ENCODE measurements around the gene PLK5.
"Not testable (repeated sequence)": the region's sequence is repeated elsewhere in the genome, so short reads cannot be mapped to it uniquely, and the experiment has no call there.

The PLK5 gene

DNA sequence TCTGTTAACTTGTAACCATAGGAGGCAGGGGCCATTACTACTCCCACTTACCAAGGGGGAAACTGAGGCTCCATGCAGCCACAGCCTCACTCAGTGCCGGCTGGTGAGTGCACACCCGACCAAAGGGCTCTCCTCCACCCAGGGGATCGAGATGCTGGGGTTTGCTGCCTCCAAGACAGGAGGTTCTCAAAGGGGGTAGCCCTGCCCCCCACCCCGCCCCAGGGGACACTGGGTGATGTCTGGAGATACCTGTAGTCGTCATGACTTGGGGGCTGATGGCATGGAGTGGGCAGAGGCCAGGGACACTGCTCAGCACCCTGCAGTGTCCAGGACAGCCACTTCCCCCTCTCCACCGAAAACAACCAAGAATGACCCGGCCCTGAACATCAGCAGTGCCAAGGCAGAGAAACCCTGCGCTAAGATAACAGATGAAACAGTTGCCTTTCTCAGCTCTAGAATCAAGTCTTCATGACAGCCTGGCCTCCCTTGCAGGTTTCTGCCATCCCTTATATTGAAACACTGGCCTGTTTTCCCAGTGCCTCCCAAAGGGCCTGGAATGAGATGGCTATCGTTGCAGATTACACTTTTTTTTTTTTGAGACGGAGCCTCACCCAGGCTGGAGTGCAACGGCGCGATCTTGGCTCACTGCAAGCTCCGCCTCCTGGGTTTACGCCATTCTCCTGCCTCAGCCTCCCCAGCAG is 29.6 kb upstream of the PLK5 start:
- Histone ChIP-seq H3K27me3 (ENCODE audit: control insufficient read depth, insufficient read depth, low read length) (peaks cover 43% of the 10 kb centered on the region), H3K36me3 (ENCODE audit: control insufficient read depth, insufficient read depth, low read length) (no peaks in the 10 kb centered on the region), H3K27ac (ENCODE audit: low read depth, low read length) (no peak overlapping the region), H3K4me1 (ENCODE audit: control insufficient read depth, insufficient read depth, low read length) (peaks cover 4% of the 10 kb centered on the region; the same call in 1 of the 2 replicates), H3K9me3 (ENCODE audit: control insufficient read depth, insufficient read depth, low read depth, low read length) (no peaks in the 10 kb centered on the region), H3K4me3 (ENCODE audit: low read depth, low read length) (no peak overlapping the region), H3K9ac (ENCODE audit: low read length) (no peak overlapping the region)

DNA sequence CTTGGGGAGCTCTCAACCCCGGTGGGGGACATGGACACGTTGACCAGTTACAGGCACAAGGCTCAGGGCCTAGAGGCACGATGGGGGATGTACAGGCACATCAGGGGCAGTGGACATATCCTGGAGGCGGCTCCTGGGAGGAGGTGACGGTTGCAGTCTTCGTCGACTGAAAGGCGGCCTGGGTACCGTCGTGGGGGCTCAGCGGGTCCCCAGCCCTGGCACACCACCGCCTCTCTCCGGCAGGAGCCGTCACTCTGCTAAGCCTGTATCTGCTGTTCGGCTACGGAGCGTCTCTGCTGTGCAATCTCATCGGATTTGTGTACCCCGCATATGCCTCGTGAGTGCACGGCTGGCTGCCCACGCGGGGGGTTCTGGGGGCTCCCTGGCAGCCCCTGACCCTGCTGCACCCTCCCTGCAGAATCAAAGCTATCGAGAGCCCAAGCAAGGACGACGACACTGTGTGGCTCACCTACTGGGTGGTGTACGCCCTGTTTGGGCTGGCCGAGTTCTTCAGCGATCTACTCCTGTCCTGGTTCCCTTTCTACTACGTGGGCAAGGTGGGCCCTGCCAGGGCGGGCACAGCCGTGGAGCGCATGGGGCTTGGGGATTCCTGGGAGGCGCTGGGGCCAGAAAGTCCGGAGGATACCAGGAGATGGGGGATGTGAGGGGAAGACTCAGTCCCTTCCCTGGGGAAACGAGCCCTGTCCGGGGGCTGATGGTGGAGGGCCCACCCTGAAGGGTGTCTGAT is 28.7 kb upstream of the PLK5 start:
- no peak overlapping the region for H3K4me3 ChIP-seq (ENCODE audit: low read depth, low read length)
- H3K27me3 ChIP-seq (ENCODE audit: control insufficient read depth, insufficient read depth, low read length) = peaks cover 43% of the 10 kb centered on the region
- H3K9me3 ChIP-seq (ENCODE audit: control insufficient read depth, insufficient read depth, low read depth, low read length) = peaks cover 4% of the 10 kb centered on the region
- H3K27ac ChIP-seq (ENCODE audit: low read depth, low read length) = no peak overlapping the region
- no peak overlapping the region for H3K9ac ChIP-seq (ENCODE audit: low read length)
- H3K4me1 ChIP-seq (ENCODE audit: control insufficient read depth, insufficient read depth, low read length) = no peaks in the 10 kb centered on the region
- no peaks in the 10 kb centered on the region for H3K36me3 ChIP-seq (ENCODE audit: control insufficient read depth, insufficient read depth, low read length)

DNA sequence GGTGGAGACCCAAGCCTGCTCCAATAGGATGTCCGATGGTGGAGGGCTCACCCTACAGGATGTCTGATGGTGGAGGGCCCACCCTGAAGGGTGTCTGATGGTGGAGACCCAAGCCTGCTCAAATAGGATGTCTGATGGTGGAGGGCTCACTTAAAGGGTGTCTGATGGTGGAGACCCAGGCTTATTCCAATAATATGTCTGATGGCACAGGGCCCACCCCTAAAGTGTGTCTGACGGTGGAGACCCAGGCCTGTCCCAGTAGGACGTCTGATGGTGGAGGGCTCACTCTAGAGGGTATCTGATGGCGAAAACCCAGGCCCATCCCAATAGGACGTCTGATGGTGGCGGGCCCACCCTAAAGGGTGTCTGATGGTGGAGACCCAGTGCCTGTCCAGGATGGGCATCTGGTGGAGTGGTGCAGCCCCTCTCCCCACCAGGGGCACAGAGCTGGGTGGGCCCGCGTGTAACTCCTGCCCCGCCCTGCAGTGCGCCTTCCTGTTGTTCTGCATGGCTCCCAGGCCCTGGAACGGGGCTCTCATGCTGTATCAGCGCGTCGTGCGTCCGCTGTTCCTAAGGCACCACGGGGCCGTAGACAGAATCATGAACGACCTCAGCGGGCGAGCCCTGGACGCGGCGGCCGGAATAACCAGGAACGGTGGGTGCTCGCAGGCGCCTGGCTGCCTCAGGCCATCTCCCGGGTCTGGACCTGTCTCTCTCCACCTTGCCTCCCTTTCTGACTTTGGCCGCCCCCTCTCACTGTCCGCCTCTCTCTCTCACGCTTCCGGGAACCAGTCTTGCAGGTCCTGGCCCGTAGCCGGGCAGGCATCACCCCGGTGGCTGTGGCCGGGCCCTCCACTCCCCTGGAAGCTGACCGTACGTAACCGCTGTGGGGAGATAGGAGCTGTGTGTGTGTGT is 27.8 kb upstream of the PLK5 start:
- Histone ChIP-seq H3K9ac (ENCODE audit: low read length) (no peak overlapping the region), H3K27me3 (ENCODE audit: control insufficient read depth, insufficient read depth, low read length) (peaks cover 42% of the 10 kb centered on the region), H3K9me3 (ENCODE audit: control insufficient read depth, insufficient read depth, low read depth, low read length) (peaks cover 4% of the 10 kb centered on the region), H3K36me3 (ENCODE audit: control insufficient read depth, insufficient read depth, low read length) (no peaks in the 10 kb centered on the region), H3K4me1 (ENCODE audit: control insufficient read depth, insufficient read depth, low read length) (no peaks in the 10 kb centered on the region), H3K27ac (ENCODE audit: low read depth, low read length) (no peak overlapping the region), H3K4me3 (ENCODE audit: low read depth, low read length) (no peak overlapping the region)

DNA sequence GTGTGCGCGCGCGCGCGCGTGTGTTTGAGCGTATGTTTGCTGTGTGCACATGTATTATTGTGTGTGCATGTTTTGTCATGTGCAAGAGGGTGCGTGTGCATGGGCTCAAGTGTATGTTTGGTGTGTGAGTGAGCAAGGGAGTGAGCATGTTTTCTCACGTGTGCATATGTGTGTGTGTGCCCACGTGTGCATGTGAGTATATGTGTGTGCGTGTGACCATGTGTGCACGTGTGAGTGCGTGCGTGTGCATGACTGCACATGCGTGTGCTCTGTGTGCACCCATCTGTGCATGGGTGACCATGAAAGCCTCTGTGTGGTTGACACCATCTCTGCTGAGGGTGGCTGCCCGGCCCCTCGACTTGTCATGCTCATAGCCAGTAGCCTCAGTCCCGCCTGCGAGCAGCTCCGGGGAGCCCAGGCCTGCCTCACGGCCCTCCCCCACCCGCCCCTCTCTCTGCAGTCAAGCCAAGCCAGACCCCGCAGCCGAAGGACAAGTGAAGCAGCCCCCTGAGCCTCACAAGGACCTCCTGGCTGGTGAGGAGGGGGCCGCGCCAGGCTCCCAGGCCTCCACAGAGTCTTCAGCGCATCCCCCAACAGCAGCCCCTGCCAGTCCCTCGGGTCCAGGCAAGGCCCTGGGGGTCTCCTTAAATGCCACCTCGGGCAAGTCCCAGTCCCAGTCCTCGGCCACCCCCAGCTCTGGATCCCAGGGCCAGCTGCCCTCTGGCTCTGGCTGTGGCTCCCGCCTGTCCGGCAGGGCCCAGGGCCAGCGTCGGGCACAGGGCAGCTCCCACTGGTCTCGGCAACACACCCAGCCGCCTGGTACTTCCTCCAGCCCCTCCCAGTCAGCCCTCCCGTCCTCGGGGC is 26.9 kb upstream of the PLK5 start:
- Histone ChIP-seq H3K9ac (ENCODE audit: low read length) (no peak overlapping the region), H3K27ac (ENCODE audit: low read depth, low read length) (no peak overlapping the region), H3K4me3 (ENCODE audit: low read depth, low read length) (no peak overlapping the region), H3K9me3 (ENCODE audit: control insufficient read depth, insufficient read depth, low read depth, low read length) (peaks cover 4% of the 10 kb centered on the region), H3K36me3 (ENCODE audit: control insufficient read depth, insufficient read depth, low read length) (no peaks in the 10 kb centered on the region), H3K4me1 (ENCODE audit: control insufficient read depth, insufficient read depth, low read length) (no peaks in the 10 kb centered on the region), H3K27me3 (ENCODE audit: control insufficient read depth, insufficient read depth, low read length) (peaks cover 33% of the 10 kb centered on the region)

DNA sequence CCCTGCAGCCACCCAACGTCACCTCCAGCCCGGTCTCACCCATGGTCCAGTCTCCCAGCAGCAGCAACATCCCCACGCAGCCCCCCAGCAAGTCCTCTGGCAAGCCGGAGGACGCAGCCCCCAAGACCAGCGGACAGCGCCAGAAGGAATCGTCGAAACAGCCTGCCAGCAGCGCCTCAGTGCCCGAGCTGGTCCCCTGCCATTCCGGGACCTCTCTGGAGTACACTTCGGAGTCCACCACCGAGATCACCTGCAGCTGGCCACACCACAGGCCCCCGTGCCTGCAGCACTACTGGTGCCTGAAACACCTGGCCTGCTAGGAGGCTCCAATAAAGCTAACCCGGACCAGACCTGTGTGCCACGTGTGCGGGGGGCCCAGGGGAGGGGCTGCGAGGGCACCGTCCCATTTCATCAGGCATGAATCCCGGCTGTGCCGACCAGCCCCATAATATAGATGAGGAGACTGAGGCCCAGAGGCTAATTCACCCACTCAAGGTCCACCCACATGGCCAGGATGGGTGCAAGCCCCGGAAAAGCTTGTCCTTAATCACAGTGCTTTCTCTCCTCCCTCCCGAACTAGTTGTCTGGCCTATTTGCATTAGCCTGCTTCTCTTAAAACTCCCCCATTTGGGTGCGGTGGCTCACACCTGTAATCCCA is 26.2 kb upstream of the PLK5 start:
- H3K27me3 ChIP-seq (ENCODE audit: control insufficient read depth, insufficient read depth, low read length) = peaks cover 32% of the 10 kb centered on the region
- no peak overlapping the region for H3K27ac ChIP-seq (ENCODE audit: low read depth, low read length)
- peaks cover 4% of the 10 kb centered on the region for H3K9me3 ChIP-seq (ENCODE audit: control insufficient read depth, insufficient read depth, low read depth, low read length)
- H3K9ac ChIP-seq (ENCODE audit: low read length) = no peak overlapping the region
- no peak overlapping the region for H3K4me3 ChIP-seq (ENCODE audit: low read depth, low read length)
- H3K4me1 ChIP-seq (ENCODE audit: control insufficient read depth, insufficient read depth, low read length) = no peaks in the 10 kb centered on the region
- H3K36me3 ChIP-seq (ENCODE audit: control insufficient read depth, insufficient read depth, low read length) = no peaks in the 10 kb centered on the region

DNA sequence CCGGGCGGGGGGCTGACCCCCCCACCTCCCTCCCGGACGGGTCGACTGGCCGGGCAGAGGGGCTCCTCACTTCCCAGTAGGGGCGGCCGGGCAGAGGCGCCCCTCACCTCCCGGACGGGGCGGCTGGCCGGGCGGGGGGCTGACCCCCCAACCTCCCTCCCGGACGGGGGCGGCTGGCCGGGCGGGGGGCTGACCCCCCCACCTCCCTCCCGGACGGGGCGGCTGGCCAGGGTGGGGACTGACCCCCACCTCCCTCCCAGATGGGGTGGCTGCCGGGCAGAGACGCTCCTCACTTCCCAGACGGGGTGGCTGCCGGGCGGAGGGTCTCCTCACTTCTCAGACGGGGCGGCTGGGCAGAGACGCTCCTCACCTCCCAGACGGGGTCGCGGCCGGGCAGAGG is 24.6 kb upstream of the PLK5 start:
- not testable (repeated sequence) for H3K9ac ChIP-seq (ENCODE audit: low read length); H3K27ac ChIP-seq (ENCODE audit: low read depth, low read length); H3K36me3 ChIP-seq (ENCODE audit: control insufficient read depth, insufficient read depth, low read length); H3K4me1 ChIP-seq (ENCODE audit: control insufficient read depth, insufficient read depth, low read length); H3K9me3 ChIP-seq (ENCODE audit: control insufficient read depth, insufficient read depth, low read depth, low read length); H3K4me3 ChIP-seq (ENCODE audit: low read depth, low read length)
- peaks cover 32% of the 10 kb centered on the region for H3K27me3 ChIP-seq (ENCODE audit: control insufficient read depth, insufficient read depth, low read length)

DNA sequence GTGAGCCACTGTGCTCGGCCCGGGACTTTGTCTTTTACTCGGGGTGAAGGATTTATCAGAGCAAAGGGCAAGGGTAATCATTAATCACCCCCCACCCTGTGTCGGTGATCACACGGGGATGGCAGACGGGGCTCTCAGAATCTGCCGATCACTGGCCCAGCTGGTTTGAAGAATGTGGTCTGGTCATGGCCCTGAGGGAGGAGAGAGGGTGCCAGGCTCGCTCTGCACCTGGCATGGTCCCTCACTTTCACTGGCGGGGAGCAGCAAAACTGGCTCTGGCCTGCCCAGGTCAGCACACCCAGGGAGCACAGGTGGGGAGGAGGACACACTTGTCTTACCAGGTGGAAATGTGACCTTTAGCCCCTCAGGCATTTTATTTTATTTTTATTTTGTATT is 22.7 kb upstream of the PLK5 start:
- Histone ChIP-seq H3K27me3 (ENCODE audit: control insufficient read depth, insufficient read depth, low read length) (peaks cover 40% of the 10 kb centered on the region), H3K36me3 (ENCODE audit: control insufficient read depth, insufficient read depth, low read length) (no peaks in the 10 kb centered on the region), H3K27ac (ENCODE audit: low read depth, low read length) (no peak overlapping the region), H3K9ac (ENCODE audit: low read length) (no peak overlapping the region), H3K4me3 (ENCODE audit: low read depth, low read length) (no peak overlapping the region), H3K4me1 (ENCODE audit: control insufficient read depth, insufficient read depth, low read length) (peaks cover 4% of the 10 kb centered on the region; the same call in 1 of the 2 replicates), H3K9me3 (ENCODE audit: control insufficient read depth, insufficient read depth, low read depth, low read length) (peaks cover 4% of the 10 kb centered on the region)

DNA sequence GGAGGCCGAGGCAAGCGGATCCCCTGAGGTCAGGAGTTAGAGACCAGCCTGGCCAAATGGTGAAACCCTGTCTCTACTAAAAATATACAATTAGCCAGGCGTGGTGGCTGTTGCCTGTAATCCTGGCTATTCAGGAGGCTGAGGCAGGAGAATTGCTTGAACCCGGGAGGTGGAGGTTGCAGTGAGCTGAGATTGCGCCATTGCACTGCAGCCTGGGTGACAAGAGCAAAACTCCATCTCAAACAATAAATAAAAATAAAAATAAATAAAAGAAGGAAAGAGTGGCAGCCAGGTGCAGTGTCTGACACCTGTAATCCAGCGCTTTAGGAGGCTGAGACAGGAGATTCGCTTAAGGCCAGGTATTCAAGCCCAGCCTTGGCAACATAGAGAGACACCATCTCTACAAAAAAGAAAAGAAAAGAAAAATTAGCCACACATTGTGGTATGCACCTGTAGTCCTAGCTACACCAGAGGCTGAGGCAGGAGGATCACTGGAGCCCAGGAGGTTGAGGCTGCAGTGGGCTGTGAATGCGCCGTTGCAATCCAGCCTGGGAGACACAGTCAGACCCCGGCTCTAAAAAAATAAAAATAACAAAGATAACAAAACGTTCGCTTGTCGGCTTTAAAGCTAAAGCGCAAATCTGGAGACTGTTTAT is 21.3 kb upstream of the PLK5 start:
- no peak overlapping the region for H3K27ac ChIP-seq (ENCODE audit: low read depth, low read length)
- no peaks in the 10 kb centered on the region for H3K36me3 ChIP-seq (ENCODE audit: control insufficient read depth, insufficient read depth, low read length)
- peak overlapping the region; percentile 49; the same call in 1 of the 2 replicates for H3K4me3 ChIP-seq (ENCODE audit: low read depth, low read length)
- H3K9me3 ChIP-seq (ENCODE audit: control insufficient read depth, insufficient read depth, low read depth, low read length) = peaks cover 4% of the 10 kb centered on the region
- H3K9ac ChIP-seq (ENCODE audit: low read length) = no peak overlapping the region
- peaks cover 41% of the 10 kb centered on the region for H3K27me3 ChIP-seq (ENCODE audit: control insufficient read depth, insufficient read depth, low read length)
- H3K4me1 ChIP-seq (ENCODE audit: control insufficient read depth, insufficient read depth, low read length) = peaks cover 7% of the 10 kb centered on the region; the same call in 1 of the 2 replicates

DNA sequence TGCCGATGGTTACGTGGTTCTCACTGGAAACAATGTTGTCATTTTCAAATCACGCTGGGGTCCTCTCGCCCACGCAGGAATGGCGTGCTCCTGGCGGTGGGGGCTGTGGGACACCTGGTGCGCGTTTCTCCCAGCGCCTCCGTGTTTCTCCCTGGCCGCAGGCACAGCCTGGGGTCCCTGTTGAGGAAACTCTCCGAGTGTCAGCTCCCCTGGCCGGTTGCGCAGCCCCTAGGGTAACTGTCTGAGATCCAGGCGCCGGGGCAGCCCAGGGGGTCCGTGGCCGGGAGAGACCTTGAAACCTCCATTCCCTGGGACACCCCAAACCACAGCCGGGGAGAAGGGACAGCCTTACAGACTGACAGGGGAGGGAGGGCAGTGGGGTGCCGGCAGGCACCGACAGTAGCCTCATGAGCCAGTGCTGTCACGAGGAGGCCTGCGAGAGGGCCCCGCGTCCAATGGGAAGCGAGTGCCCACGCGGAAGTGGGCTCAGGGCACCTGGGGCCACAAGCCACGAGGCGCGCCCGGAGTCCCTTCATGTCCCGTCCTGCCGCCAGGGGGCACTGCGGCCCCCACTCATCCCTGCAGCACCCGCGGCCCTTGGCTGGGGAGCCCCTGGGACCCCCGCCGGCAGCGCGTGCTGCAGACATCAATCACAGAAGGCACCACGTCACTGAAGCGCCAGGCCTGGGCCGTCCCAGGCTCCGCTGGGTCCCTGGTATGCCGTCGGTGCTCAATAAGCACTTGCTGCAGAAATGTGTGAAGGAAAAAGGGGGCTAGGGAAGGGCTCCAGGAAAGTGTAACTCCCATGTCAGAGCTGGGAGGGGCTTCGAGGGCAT is 20.6 kb upstream of the PLK5 start:
- H3K4me3 ChIP-seq (ENCODE audit: low read depth, low read length) = peak overlapping the region; percentile 49
- no peak overlapping the region for H3K9ac ChIP-seq (ENCODE audit: low read length)
- no peak overlapping the region for H3K27ac ChIP-seq (ENCODE audit: low read depth, low read length)
- no peaks in the 10 kb centered on the region for H3K36me3 ChIP-seq (ENCODE audit: control insufficient read depth, insufficient read depth, low read length)
- peaks cover 4% of the 10 kb centered on the region for H3K9me3 ChIP-seq (ENCODE audit: control insufficient read depth, insufficient read depth, low read depth, low read length)
- H3K4me1 ChIP-seq (ENCODE audit: control insufficient read depth, insufficient read depth, low read length) = peaks cover 7% of the 10 kb centered on the region; the same call in 1 of the 2 replicates
- peaks cover 41% of the 10 kb centered on the region for H3K27me3 ChIP-seq (ENCODE audit: control insufficient read depth, insufficient read depth, low read length)

Data from HUES6 (cell line).